Measurements from ENCODE around the gene WFDC10B.
A peak's percentile ranks its signal among the peaks of the same experiment; 100 is the strongest.

WFDC10B gene

GRCh38 chr20:45704969-45705637 is at the start of gene WFDC10B:
TSS of gene WFDC10B (minus strand) at chr20:45705019. CDS start at chr20:45685992, 19,027 bp downstream.
- no peak for TF ChIP-seq CTCF (conservative IDR thresholded peaks at IDR 0.05; ENCODE audit: low read depth)
- peak within 1 kb of the TSS; percentile 40 for H3K27ac ChIP-seq
- ChIA-PET CTCF (interaction anchor here (0.6 to 1.2 kb wide), 2 partner anchors 76 to 929 kb away, joined by 3 read pairs; partner anchors contain the start of gene WFDC10A), POLR2A (ENCODE audit: low non-redundant PET) (no interaction called here)
- DNase-seq (ENCODE audit: low spot score), result no peak

- no peak for TF ChIP-seq CTCF (conservative IDR thresholded peaks at IDR 0.05; ENCODE audit: low read depth)
- no peak overlapping the region for H3K27ac ChIP-seq
- ChIA-PET CTCF (no interaction called here), POLR2A (ENCODE audit: low non-redundant PET) (no interaction called here)
- DNase-seq (ENCODE audit: low spot score), result no peak
Measured at GRCh38 chr20:45752746-45753145, 47.9 kb upstream of the WFDC10B start.

- no peak overlapping the region for H3K27ac ChIP-seq
- CTCF ChIA-PET, result interaction anchor here (0.5 to 1.0 kb wide), 2 partner anchors 169 to 175 kb away, joined by 3 read pairs; no protein-coding TSS in a partner anchor
- DNase-seq (ENCODE audit: low spot score), result no peak
- POLR2A ChIA-PET (ENCODE audit: low non-redundant PET), result no interaction called here
- no peak for TF ChIP-seq CTCF (conservative IDR thresholded peaks at IDR 0.05; ENCODE audit: low read depth)
Measured at GRCh38 chr20:45751721-45752120, 46.9 kb upstream of the WFDC10B start.

GRCh38 chr20:45745015-45745414 is 40.2 kb upstream of the WFDC10B start:
- TF ChIP-seq CTCF (conservative IDR thresholded peaks at IDR 0.05; ENCODE audit: low read depth), result no peak
- DNase-seq (ENCODE audit: low spot score), result no peak
- ChIA-PET CTCF (no interaction called here), POLR2A (ENCODE audit: low non-redundant PET) (no interaction called here)
- H3K27ac ChIP-seq, result no peak overlapping the region

GRCh38 chr20:45742596-45742995 is 37.8 kb upstream of the WFDC10B start:
- POLR2A ChIA-PET (ENCODE audit: low non-redundant PET), result no interaction called here
- TF ChIP-seq CTCF (conservative IDR thresholded peaks at IDR 0.05; ENCODE audit: low read depth), result no peak
- CTCF ChIA-PET, result interaction anchor here (0.6 kb wide), 1 partner anchor 580 kb away, joined by 6 read pairs; no protein-coding TSS in a partner anchor
- no peak overlapping the region for H3K27ac ChIP-seq
- no peak for DNase-seq (ENCODE audit: low spot score)

GRCh38 chr20:45735988-45736387 is 31.2 kb upstream of the WFDC10B start:
- POLR2A ChIA-PET (ENCODE audit: low non-redundant PET), result no interaction called here
- H3K27ac ChIP-seq, result no peak overlapping the region
- DNase-seq (ENCODE audit: low spot score), result no peak
- TF ChIP-seq CTCF (conservative IDR thresholded peaks at IDR 0.05; ENCODE audit: low read depth), result no peak
- CTCF ChIA-PET, result no interaction called here
